Measurements from ENCODE around the gene PCYT1B.
"Not testable (repeated sequence)": the region's sequence is repeated elsewhere in the genome, so short reads cannot be mapped to it uniquely, and the experiment has no call there.

PCYT1B gene

DNA sequence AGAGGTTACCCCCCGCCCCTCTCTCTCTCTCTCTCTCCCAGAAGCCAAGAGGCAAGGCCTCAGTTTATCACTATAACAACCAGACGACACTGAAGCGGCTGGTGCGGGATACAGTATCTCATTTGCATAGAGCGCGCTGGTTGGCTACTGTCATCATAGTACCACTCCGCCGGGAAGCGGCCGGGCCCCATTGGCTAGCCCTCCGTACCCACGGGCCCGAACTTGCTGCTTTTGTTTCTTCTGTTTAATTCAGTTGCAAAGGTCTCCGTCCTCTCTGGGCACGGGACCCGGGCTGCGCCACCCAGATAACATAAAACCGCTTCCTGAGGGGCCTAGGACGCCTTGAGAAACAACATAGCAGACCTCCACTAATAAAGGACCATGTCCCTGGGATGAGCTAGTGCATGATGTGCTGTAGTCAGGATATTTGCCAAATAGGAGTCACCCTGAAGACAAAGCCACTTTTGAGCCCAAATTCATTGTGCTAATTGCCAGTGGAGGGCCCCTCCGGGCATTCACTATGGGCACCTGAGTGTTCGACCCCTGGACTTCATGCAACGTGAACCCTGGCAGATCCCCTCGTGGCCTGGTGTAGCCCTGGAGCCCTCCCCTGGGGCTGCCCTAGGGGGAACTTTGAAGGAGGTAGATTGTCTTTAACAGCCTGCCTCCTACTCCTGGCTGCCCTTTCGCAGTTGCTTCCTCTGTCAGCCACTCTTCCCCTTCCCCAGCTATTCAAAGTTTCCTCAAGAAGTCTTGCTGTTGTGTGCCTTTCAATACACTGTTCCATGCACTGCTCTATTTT is at the start of gene PCYT1B:
Gene PCYT1B (minus strand): TSS at position 91 of the 802 bp plus-strand sequence. CDS start 242 bp downstream, outside the sequence.
- DNase-seq, result peak; percentile 36

DNA sequence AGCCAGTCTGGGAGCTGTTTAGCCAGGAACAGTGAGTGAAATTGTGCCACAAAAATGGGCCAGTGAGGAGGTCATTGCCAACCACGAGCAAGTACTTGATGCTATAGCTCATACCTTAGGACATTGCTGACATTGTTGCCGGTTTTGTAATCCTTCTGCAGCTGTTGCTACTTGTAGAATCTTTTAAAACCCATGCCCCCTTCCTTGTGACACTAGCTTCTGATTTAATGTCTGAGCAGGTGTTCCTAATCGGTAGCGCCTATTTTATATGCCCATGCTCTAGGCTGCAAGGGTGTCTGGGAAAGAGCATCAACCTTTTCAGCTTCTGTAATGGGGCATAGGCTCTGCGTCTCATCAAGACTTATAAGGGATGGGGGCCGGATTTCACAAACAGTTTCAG is 49.1 kb upstream of the PCYT1B start:
- no peak for DNase-seq

DNA sequence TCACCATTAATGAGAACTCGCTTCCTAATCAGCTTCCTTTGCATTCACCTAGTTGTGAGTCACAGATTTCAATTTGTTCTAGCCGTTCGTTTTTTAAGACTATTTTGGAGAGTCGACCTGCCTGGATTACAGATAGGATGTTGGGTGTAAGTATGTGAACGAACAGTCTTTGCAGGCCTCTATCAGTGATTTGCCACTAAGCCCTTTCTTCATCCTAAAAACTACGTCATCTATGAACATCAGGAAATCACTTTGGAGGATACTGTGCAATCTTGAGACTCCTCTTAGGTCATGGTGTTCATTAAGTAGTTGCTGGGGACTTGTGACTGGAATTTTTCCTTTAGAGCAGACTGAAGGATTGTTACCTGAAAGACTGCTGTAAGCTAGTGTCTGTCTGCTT is 47.7 kb upstream of the PCYT1B start:
- no peak for DNase-seq

GRCh38 chrX:24693453-24694202 is 46.5 kb upstream of the PCYT1B start, which contains the start of gene POLA1:
POLA1 (plus strand) TSS chrX:24693918; CDS start chrX:24693962, 44 bp downstream.
- DNase-seq, result peak; percentile 76

DNA sequence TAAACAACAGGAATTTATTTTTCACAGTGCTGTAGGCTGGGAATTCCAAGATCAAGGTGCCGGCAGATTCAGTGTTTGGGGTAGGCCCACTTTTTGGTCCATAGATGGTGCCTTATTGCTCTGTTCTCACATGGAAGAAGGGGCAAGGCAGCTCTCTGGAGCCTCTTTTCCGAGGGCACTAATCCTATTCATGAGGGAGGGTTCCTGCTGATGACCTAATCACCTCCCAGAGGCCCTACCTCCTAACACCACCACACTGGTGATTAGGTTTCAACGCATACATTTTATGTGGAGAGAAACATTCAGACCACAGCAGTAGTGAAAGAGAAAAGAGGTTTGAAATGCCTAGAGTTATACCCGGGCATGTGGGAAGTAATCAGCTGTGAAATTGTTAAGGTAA is 45.2 kb upstream of the PCYT1B start:
- DNase-seq, result no peak

DNA sequence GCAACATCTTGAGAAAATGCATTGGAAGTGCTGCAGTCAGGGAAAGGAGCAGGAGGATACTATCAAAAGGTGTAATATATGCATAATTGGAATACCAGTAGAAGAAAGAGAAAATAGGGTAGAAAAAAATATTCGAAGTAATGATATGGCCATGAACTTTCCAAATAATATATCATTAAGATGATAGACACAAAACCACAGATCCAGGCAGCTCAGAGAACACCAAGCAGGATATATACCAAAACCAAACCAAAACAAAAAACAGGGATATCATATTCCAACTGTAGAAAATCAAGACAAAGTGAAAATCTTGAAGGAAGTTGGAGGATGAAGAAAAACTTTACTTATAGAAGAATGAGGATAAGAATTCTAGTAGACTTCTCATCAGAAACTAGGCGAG is 36.9 kb upstream of the PCYT1B start:
- DNase-seq, result no peak

DNA sequence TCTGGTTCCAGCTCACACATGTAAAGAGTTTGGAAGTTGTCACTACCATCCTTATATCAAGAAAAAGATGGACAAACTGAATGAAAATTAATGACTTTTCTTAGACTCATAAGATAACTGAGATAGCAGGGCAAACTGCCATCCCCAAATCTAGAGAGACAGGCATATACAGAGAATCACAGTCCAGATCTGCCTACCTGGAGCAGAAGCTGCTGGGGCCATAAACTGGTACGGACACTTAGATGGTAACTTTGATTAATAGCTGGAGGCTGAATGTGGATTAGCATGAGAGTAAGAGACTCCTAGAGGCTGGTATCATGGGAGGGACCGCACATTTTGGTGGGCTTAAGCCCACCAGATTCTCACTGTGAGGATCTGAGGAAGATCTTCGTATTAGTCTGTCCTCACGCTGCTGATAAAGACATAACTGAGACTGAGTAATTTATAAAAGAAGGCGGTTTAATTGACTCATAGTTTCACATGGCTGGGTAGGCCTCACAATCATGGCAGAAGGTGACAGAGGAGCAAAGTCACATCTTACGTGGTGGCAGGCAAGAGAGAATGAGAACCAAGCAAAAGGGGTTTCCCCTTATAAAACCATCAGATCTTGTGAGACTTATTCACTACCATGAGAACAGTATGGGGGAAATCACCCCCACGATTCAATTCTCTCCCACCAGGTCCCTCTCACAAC is 35.7 kb upstream of the PCYT1B start:
- DNase-seq, result peak; percentile 9

DNA sequence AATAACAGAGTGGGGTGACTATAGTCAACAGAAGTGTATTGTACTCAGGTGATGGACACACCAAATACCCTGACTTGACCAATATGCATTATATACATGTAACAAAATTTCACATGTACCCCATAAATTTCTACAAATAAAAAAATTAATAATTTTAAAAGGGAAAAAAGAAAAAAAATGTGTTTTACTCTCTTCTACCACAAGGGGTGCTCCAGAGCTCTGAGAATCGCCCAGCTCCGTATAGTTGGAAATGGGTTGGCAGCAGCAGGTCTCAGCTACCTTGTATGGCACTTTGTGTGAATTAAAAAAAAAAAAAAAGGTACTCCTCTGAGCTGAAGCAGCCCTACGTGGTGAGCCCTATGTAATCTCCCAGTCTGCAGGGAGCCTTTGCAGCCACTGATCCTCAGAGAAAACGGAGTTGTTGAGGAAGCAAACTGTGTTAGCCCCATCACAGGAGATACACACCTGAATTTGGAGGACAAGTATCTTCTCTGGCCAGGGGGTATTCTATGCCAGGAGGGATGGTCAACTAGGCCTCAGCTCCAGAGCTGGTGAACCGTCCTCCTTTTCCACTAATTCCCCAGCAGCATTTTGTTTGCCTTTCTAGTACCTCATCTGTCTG is 29.4 kb upstream of the PCYT1B start:
- DNase-seq, result no peak

DNA sequence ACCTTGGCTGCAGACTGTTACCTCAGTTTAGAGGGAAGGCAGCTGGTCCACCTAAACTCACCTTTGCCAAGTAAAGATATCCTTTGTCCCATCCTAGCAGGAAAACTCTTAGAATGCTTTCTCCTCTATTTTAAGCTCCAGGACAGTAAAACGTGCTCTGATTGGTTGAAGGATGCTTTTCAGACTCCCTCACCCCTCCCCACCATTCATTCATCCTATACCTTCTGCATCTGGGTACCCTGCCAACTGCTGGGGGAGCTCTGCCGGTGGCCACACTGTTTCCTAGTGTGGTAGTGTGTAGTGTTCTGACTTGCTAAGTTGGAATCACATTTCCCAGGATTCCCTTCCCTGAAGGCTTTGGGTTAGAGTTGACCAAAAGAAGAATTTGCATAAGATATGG is 26.3 kb upstream of the PCYT1B start:
- no peak for DNase-seq

DNA sequence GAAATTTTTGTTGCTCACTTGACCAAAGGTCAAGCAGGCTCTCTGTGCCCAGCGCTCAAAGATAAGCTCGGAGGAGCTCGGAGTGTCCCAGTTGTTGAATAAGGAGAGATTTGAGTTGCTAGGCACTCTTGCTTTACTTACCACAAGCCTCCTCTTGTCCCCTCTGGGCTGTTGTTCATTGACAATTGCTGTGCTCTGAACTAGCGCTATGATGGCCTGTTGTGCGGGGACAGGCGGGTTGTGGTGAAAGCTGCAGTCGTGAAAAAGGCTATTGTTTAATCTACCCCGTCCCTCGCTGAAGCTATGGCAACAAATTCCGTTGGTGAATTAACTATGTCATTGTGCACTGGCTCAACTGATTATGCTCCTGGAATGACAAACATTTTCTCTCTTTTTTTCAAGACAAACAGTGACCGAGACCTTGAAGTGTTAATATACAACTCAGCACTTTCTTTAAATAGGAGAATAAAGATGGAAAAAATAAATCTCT is 25.6 kb upstream of the PCYT1B start:
- no peak for DNase-seq

DNA sequence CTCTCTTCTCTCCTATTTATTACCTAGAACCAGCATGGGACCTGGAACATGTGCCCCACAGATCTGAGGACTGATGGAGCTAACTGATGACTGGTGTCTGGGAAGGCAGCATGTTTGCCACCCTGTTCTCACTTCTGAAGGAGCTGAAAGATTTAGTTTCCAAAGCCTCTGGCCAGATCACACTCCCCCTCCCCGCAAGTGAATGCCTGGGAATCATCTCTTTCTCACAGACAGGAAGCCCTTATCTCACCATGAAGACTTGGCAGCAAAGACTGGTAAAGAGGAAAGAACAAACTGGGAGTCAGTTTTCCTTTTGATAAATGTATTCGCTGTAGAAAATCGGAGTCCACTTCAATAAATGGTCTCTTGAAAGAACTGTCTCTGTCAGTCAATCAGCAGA is 21.0 kb upstream of the PCYT1B start:
- DNase-seq, result no peak

DNA sequence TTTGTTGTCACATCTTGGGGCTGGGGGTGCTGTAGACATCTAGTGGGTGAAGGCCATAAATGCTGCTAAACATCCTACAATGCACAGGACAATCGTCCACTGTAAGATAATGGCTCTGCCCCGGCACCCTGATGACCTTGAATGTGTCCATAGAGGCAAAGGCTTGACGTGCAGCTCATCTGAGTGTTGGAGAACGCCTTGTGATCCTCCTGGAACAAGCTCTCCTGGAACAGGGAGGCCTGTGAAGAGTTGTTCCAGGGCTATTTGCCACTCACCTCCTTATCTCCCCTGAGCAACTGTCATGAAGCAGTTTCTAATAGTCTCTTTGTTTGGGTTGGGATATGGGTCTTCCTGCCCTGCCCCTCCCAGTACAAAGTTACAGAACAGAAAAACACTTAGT is 15.2 kb upstream of the PCYT1B start:
- DNase-seq, result no peak

DNA sequence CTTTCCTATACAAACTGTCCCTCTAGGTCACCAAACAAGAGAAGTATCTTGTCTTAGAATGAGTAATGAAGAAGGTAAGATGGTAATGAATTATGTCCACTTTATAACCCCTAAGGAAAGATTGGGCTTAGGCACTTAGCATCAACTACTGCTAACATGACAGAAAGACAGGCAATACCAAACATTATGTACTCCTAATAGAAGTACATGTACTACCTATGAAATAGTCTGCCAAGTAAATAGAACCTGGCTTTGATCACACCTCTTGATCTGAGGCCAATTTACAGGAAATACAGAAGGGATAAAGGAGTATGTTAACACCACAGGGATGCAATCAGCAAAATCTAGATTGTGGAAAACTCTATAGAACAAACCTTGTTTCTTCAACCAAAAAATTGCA is 14.1 kb upstream of the PCYT1B start:
- no peak for DNase-seq

DNA sequence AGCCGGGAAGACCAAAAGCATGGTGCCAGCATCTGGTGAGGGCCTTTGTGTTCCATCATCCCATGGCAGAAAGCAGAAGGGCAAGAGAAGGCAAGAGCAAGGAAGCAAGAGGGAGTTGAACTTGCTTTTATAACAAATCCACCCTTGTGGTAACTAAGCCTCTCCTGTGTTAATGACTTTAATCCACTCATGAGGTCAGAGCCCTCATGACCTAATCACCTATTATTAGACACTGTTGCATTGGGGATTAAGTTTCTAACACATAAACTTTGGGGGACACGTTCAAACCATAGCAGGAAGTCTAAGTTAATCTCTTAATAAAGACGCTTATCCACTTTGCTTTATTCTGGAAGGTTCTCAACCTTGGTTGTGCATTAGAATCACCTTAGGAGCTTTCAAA is 12.5 kb upstream of the PCYT1B start:
- DNase-seq, result no peak

GRCh38 chrX:24659106-24659505 is 12.0 kb upstream of the PCYT1B start:
- no peak for DNase-seq

GRCh38 chrX:24658421-24658820 is 11.3 kb upstream of the PCYT1B start:
- DNase-seq, result no peak

DNA sequence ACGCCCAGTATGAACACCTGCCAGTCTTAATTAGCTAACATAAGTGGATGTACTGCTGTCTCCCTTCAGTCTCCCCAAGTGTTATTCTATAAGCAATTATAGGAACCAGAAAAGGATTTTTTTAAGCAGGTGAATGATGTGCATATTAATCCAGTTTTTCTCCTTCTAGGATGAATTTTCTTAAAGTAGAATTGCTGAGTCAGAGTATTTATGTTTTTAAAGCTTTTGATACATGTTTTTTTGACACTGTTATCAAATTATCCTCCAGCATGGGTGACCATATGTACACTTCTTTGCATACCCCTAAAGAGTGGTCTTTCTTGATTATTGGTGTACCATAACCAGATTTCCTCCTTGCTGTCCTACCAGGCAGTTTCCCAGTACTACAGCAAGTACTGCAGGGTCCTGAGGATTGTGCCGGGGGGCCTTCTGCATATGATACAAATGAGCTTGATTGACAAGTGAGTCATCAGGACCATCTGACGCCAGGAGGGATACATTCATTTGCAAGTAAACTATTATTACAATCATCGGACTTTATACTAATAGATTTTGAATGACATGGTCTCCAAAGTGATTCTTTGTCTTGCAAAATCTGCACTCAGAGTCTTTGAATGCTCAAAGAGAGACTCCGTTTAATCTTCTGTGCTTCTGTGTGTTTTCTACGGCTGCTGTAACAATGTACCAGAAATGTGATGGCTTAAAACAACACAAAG is 10.7 kb upstream of the PCYT1B start:
- DNase-seq, result no peak

DNA sequence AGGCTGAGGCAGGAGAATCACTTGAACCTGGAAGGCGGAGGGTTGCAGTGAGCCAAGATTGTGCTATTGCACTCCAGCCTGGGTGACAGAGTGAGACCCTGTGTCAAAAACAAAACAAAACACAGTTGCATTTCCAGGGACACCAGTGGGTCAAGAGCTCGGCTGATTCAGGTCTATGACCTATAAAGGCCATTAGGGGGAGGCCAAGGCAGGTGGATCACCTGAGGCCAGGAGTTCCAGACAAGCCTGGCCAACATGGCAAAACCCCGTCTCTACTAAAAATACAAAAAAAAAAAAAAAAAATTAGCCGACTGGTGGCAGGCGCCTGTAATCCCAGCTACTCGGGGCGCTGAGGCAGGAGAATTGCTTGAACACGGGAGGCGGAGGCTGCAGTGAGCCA is 8.5 kb upstream of the PCYT1B start:
- DNase-seq, result not testable (repeated sequence)

DNA sequence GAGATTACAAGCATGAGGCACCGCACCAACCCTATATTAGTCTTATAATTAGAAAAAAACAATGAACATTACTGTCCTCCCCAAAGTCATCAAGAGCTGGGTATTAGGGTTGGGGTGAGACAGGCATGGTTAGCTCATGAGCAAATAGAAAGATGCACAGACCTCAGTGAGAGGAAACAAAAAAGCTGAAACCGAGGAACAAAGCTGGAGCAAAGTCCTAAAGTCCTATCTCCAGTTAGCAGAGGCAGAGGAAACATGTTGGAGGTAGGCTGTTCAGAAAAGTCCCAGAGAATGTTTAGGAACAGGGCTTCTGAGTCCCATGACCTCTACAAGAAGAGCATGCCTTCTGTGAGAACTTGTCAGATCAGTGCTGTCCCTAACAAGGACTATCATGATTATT is 4.6 kb upstream of the PCYT1B start:
- DNase-seq, result no peak

DNA sequence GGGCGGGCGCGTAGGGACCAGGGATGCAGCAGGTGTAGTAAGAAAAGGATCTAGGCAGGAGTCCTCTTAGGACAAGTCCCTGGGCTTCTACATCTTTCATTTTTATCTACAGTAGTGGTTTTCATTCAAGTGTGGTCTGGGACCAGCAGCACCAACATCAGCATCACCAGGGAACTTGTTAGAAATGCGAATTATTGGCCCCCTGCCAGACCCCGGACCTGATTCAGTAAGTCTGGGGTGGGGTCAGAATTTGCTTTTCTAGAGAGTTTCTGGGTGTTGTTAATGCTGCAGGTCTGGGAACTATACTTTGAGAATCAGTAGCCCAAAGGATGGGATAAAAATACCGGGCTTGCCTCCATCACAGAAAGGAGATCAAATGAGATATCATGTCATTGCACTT is 1.3 kb upstream of the PCYT1B start:
- no peak for DNase-seq

- DNase-seq, result no peak
Observed at GRCh38 chrX:24646745-24647182, 383 bp downstream of the PCYT1B start.

- DNase-seq, result no peak
Observed at GRCh38 chrX:24646006-24646405, 1.1 kb downstream of the PCYT1B start.
